Smooth muscle cell (in vitro differentiated cells): ENCODE data around the gene CATSPER3. TPM values are rescaled to one million over a fixed set of nuclear protein-coding genes. Genes with fewer than 3 reads are reported as not detected.
"Not testable (repeated sequence)": the region's sequence is repeated elsewhere in the genome, so short reads cannot be mapped to it uniquely, and the experiment has no call there.

Source experiments
- DNase-seq: peaks from one replicate; lab custom pipeline; 2025; ENCODE audit not compliant: unreplicated experiment; lab: John Stamatoyannopoulos, UW
- H2AFZ ChIP-seq: fragments of 200-600 bp; sonication (generic); 2 replicates; pipeline ENCODE4 v1.6.0; 2016; ENCODE audit warnings: antibody characterized with exemption, low read depth, mild to moderate bottlenecking
- H3F3A ChIP-seq: fragments of 200-600 bp; sonication (generic); 2 replicates; pipeline ENCODE4 v1.6.0; 2017; ENCODE audit warnings: antibody characterized with exemption, low read depth
- H3K27ac ChIP-seq: fragments of 200-600 bp; sonication (generic); 2 replicates; pipeline ENCODE4 v1.5.1; 2016; ENCODE audit warnings: low read depth, mild to moderate bottlenecking
- H3K27me3 ChIP-seq: fragments of 200-600 bp; sonication (generic); 2 replicates; pipeline ENCODE4 v1.6.1; 2016; ENCODE audit warnings: low read depth, mild to moderate bottlenecking
- H3K36me3 ChIP-seq: fragments of 200-600 bp; sonication (generic); 2 replicates; pipeline ENCODE4 v1.5.1; 2016; ENCODE audit warnings: low read depth
- H3K4me1 ChIP-seq: fragments of 200-600 bp; sonication (generic); 2 replicates; pipeline ENCODE4 v1.5.1; 2016; ENCODE audit warnings: low read depth
- H3K4me2 ChIP-seq: fragments of 200-600 bp; sonication (generic); 2 replicates; pipeline ENCODE4 v1.6.0; 2016; ENCODE audit warnings: mild to moderate bottlenecking
- H3K4me3 ChIP-seq: fragments of 200-600 bp; sonication (generic); 2 replicates; pipeline ENCODE4 v1.5.1; 2016; ENCODE audit warnings: mild to moderate bottlenecking
- H3K79me2 ChIP-seq: fragments of 200-600 bp; sonication (generic); 2 replicates; pipeline ENCODE4 v1.6.0; 2016; ENCODE audit warnings: low read depth, mild to moderate bottlenecking
- H3K9ac ChIP-seq: fragments of 200-600 bp; sonication (generic); 2 replicates; pipeline ENCODE4 v1.6.0; 2016; ENCODE audit warnings: low read depth
- H3K9me3 ChIP-seq: fragments of 200-600 bp; sonication (generic); replicated peaks from 2 replicates; pipeline ENCODE4 v1.5.1; 2016; ENCODE audit warnings: low read depth
- H4K20me1 ChIP-seq: fragments of 200-600 bp; sonication (generic); 2 replicates; pipeline ENCODE4 v1.6.0; 2016; ENCODE audit warnings: low read depth
- WGBS: methylation state at CpG from one replicate; pipeline ENCODE4 v1.1.7; 2016; ENCODE audit warnings: low lambda C conversion rate; 5-methylcytosine and 5-hydroxymethylcytosine counted together
- polyA plus RNA-seq: library from polyadenylated mRNA; unstranded; fragments of >200 nt; fragmentation: Nextera tagmentation; extraction: Ambion mirVana; gene quantifications from 2 replicates; pipeline ENCODE4 v1.2.1, GENCODE V29; 2016
- total RNA-seq: library from RNA; depleted of rRNA; stranded (reverse); fragments of >200 nt; gene quantifications from 2 replicates; pipeline ENCODE4 v1.2.3, GENCODE V29; 2014
- TF ChIP-seq, protein P1 (sequence below): fragments of 200-600 bp; sonication (generic); IDR thresholded peaks from 2 replicates; pipeline ENCODE4 v1.5.1; 2017; ENCODE audit warnings: borderline replicate concordance, mild to moderate bottlenecking, antibody characterized with exemption; ENCODE audit not compliant: insufficient read depth, poor library complexity, severe bottlenecking

The CATSPER3 gene
- total and polyA plus RNA-seq, 2 experiments from 2014 or later, result not detected

DNA sequence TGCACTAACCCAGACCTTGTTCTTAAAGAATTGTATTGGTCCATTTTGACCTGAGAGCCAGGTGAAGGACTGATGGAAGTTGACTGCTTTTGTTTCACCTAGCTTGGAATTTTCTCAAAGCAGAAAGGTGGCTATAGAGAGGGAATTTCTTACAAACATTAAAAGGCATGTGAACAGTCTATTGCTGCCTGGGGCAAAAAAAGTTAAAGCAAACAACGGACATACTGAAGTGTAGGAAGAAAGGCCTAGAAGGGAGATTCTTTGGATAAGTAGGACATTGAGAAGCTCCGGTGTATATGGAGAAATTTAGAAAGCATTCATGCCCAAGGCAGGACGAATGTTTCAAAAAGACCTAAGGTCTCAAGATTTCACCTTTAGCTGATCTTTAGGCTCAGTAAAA is 11.7 kb downstream of the CATSPER3 start:
- no peaks in the 10 kb centered on the region for H3K27me3 ChIP-seq
- no peak for DNase-seq
- no peaks in the 10 kb centered on the region for H3K79me2 ChIP-seq
- WGBS, result 88% methylated on average over 3 of the region's 3 CpGs
- H3K4me3 ChIP-seq, result no peak overlapping the region
- H2AFZ ChIP-seq, result no peak overlapping the region
- no peak overlapping the region for H3K9ac ChIP-seq
- no peaks in the 10 kb centered on the region for H3K4me1 ChIP-seq
- H3K27ac ChIP-seq, result no peak overlapping the region
- peaks cover 9% of the 10 kb centered on the region for H3K36me3 ChIP-seq
- TF ChIP-seq, protein P1, sequence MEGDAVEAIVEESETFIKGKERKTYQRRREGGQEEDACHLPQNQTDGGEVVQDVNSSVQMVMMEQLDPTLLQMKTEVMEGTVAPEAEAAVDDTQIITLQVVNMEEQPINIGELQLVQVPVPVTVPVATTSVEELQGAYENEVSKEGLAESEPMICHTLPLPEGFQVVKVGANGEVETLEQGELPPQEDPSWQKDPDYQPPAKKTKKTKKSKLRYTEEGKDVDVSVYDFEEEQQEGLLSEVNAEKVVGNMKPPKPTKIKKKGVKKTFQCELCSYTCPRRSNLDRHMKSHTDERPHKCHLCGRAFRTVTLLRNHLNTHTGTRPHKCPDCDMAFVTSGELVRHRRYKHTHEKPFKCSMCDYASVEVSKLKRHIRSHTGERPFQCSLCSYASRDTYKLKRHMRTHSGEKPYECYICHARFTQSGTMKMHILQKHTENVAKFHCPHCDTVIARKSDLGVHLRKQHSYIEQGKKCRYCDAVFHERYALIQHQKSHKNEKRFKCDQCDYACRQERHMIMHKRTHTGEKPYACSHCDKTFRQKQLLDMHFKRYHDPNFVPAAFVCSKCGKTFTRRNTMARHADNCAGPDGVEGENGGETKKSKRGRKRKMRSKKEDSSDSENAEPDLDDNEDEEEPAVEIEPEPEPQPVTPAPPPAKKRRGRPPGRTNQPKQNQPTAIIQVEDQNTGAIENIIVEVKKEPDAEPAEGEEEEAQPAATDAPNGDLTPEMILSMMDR, result no peak
- no peaks in the 10 kb centered on the region for H3F3A ChIP-seq
- H4K20me1 ChIP-seq, result no peaks in the 10 kb centered on the region
- peaks cover 15% of the 10 kb centered on the region for H3K9me3 ChIP-seq
- no peak overlapping the region for H3K4me2 ChIP-seq

- TF ChIP-seq, protein P1, result no peak
- Histone ChIP-seq H4K20me1 (no peaks in the 10 kb centered on the region), H3K4me3 (no peak overlapping the region), H3K36me3 (peaks cover 9% of the 10 kb centered on the region), H3K9ac (no peak overlapping the region), H3K4me1 (no peaks in the 10 kb centered on the region), H2AFZ (no peak overlapping the region), H3F3A (no peaks in the 10 kb centered on the region), H3K4me2 (no peak overlapping the region), H3K9me3 (peaks cover 15% of the 10 kb centered on the region), H3K27ac (no peak overlapping the region), H3K27me3 (no peaks in the 10 kb centered on the region), H3K79me2 (no peaks in the 10 kb centered on the region)
- WGBS, result 97% methylated on average over 1 of the region's 1 CpG
- no peak for DNase-seq
Observed at GRCh38 chr5:134982230-134982629, 14.5 kb downstream of the CATSPER3 start.

GRCh38 chr5:134989266-134989830 is 21.6 kb downstream of the CATSPER3 start:
- 5% methylated on average over 3 of the region's 3 CpGs for WGBS
- Histone ChIP-seq H3K9ac (no peak overlapping the region), H2AFZ (no peak overlapping the region), H3K79me2 (no peaks in the 10 kb centered on the region), H3K36me3 (no peaks in the 10 kb centered on the region), H3K9me3 (no peaks in the 10 kb centered on the region), H3K27ac (peak overlapping the region; percentile 8), H3K4me1 (peaks cover 16% of the 10 kb centered on the region), H3K4me3 (no peak overlapping the region), H4K20me1 (peaks cover 7% of the 10 kb centered on the region), H3F3A (peaks cover 16% of the 10 kb centered on the region), H3K27me3 (no peaks in the 10 kb centered on the region), H3K4me2 (peak overlapping the region; percentile 27)
- TF ChIP-seq, protein P1, result no peak
- no peak for DNase-seq

DNA sequence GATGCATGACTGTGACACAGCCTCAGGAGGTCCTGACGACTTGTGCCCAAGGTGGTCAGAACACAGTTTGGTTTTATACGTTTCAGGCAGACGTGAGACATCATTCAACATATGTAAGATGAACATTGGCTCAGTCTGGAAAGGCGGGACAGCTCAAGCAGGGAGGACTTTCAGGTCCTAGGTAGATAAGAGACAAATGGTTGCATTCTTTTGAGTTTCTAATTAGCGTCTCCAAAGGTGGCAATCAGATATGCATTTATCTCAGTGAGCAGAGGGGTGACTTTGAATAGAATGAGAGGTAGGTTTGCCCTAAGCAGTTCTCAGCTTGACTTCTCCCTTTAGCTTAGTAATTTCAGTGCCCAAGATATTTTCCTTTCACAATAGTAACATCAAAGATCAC is 22.5 kb downstream of the CATSPER3 start:
- peaks cover 16% of the 10 kb centered on the region for H3K4me1 ChIP-seq
- WGBS, result 54% methylated on average over 5 of the region's 5 CpGs
- not testable (repeated sequence) for H3K27ac ChIP-seq, H4K20me1 ChIP-seq, H3K36me3 ChIP-seq, H2AFZ ChIP-seq, H3K4me3 ChIP-seq, H3K4me2 ChIP-seq, H3K27me3 ChIP-seq, H3K9ac ChIP-seq, H3K9me3 ChIP-seq, DNase-seq, H3K79me2 ChIP-seq
- peaks cover 16% of the 10 kb centered on the region for H3F3A ChIP-seq
